ENCODE data around the gene TREX2. TPM values are rescaled to one million over a fixed set of nuclear protein-coding genes. Genes with fewer than 3 reads are reported as not detected.

Gene TREX2
- total RNA-seq, 1 experiment from 2014 or later, result not detected

GRCh38 chrX:153475751-153476281, 30.0 kb upstream of the TREX2 start:
- no peak for DNase-seq (ENCODE audit: low read depth)

- DNase-seq (ENCODE audit: low read depth), result no peak
Observed at GRCh38 chrX:153475271-153475670, 29.4 kb upstream of the TREX2 start.

GRCh38 chrX:153474718-153475117, 28.9 kb upstream of the TREX2 start:
- DNase-seq (ENCODE audit: low read depth), result no peak

GRCh38 chrX:153474266-153474665, 28.4 kb upstream of the TREX2 start:
- no peak for DNase-seq (ENCODE audit: low read depth)

- no peak for DNase-seq (ENCODE audit: low read depth)
Observed at GRCh38 chrX:153473126-153473525, 27.3 kb upstream of the TREX2 start.

GRCh38 chrX:153471663-153472280, 25.9 kb upstream of the TREX2 start:
- DNase-seq (ENCODE audit: low read depth), result peak; percentile 13

- DNase-seq (ENCODE audit: low read depth), result peak; percentile 81
Observed at GRCh38 chrX:153470411-153471363, 24.8 kb upstream of the TREX2 start, which contains the start of gene HAUS7. TSS of gene HAUS7 (minus strand) at chrX:153470576. CDS start at chrX:153470557, 19 bp downstream.

GRCh38 chrX:153469811-153470410, 24.1 kb upstream of the TREX2 start:
- peak; percentile 23 for DNase-seq (ENCODE audit: low read depth)

- DNase-seq (ENCODE audit: low read depth), result no peak
Observed at GRCh38 chrX:153468008-153468580, 22.2 kb upstream of the TREX2 start.

- no peak for DNase-seq (ENCODE audit: low read depth)
Observed at GRCh38 chrX:153465691-153466380, 20.0 kb upstream of the TREX2 start.

- no peak for DNase-seq (ENCODE audit: low read depth)
Observed at GRCh38 chrX:153464116-153464515, 18.3 kb upstream of the TREX2 start.

- DNase-seq (ENCODE audit: low read depth), result no peak
Observed at GRCh38 chrX:153463556-153463955, 17.7 kb upstream of the TREX2 start.

- DNase-seq (ENCODE audit: low read depth), result no peak
Observed at GRCh38 chrX:153463031-153463430, 17.2 kb upstream of the TREX2 start.

- no peak for DNase-seq (ENCODE audit: low read depth)
Observed at GRCh38 chrX:153462291-153462690, 16.4 kb upstream of the TREX2 start.

- DNase-seq (ENCODE audit: low read depth), result peak; percentile 17
Observed at GRCh38 chrX:153460826-153461225, 15.0 kb upstream of the TREX2 start.

GRCh38 chrX:153459986-153460385, 14.1 kb upstream of the TREX2 start:
- DNase-seq (ENCODE audit: low read depth), result peak; percentile 5

- DNase-seq (ENCODE audit: low read depth), result no peak
Observed at GRCh38 chrX:153458476-153458875, 12.6 kb upstream of the TREX2 start.

- no peak for DNase-seq (ENCODE audit: low read depth)
Observed at GRCh38 chrX:153457827-153458466, 12.1 kb upstream of the TREX2 start.

GRCh38 chrX:153457136-153457825, 11.4 kb upstream of the TREX2 start:
- DNase-seq (ENCODE audit: low read depth), result no peak

GRCh38 chrX:153456704-153457103, 10.8 kb upstream of the TREX2 start:
- DNase-seq (ENCODE audit: low read depth), result no peak

All from RPMI7951 (cell line).